Measurements from ENCODE around the gene CHST10. TPM values are rescaled to one million over a fixed set of nuclear protein-coding genes. Genes with fewer than 3 reads are reported as not detected.

Gene CHST10
- total RNA-seq, 1 experiment from 2014 or later = 29.7 TPM

- Histone ChIP-seq H4K20me1 (ENCODE audit: control insufficient read depth, insufficient read depth, insufficient read length) (no peaks in the 10 kb centered on the region), H2BK5ac (ENCODE audit: insufficient read length, low read length) (no peak overlapping the region), H3K4ac (ENCODE audit: low read depth, low read length) (no peak overlapping the region), H3K23me2 (ENCODE audit: insufficient read length, low read depth, low read length, poor library complexity, severe bottlenecking) (no peaks in the 10 kb centered on the region), H2BK15ac (ENCODE audit: low read depth, low read length) (no peak overlapping the region), H3K56ac (ENCODE audit: insufficient read length, low read depth, low read length) (no peak overlapping the region), H4K91ac (ENCODE audit: insufficient read length, low read depth, low read length) (no peak overlapping the region), H4K8ac (replicated peaks; ENCODE audit: insufficient read length, low read depth, low read length) (no peak overlapping the region), H3K27me3 (ENCODE audit: insufficient read depth, low read length) (no peaks in the 10 kb centered on the region), H3K9me3 (ENCODE audit: control insufficient read depth, low read depth, low read length) (no peaks in the 10 kb centered on the region), H3K27ac (ENCODE audit: insufficient read length, low read depth, low read length) (no peak overlapping the region), H2AK5ac (ENCODE audit: insufficient read length, low read length) (no peak overlapping the region), H3K14ac (ENCODE audit: insufficient read depth, low read length) (no peak overlapping the region), H3K79me1 (ENCODE audit: insufficient read depth, low read depth, low read length, poor library complexity, severe bottlenecking) (no peaks in the 10 kb centered on the region), H2BK120ac (ENCODE audit: low read depth, low read length, poor library complexity, severe bottlenecking) (no peak overlapping the region), H3K23ac (ENCODE audit: insufficient read length, low read depth, low read length) (no peak overlapping the region), H3K9ac (ENCODE audit: extremely low read depth, insufficient read length, low read length) (no peak overlapping the region), H3K4me1 (ENCODE audit: insufficient read depth, low read length) (no peaks in the 10 kb centered on the region; the same call in 1 of the 2 replicates), H3K79me2 (ENCODE audit: insufficient read depth, low read length) (no peaks in the 10 kb centered on the region), H2BK12ac (ENCODE audit: insufficient read length, low read depth, low read length) (no peak overlapping the region), H3K4me2 (ENCODE audit: insufficient read depth, insufficient read length, low read length) (no peak overlapping the region), H3T11ph (ENCODE audit: low read length) (no peak overlapping the region), H2BK20ac (ENCODE audit: low read depth, low read length, poor library complexity, severe bottlenecking) (no peak overlapping the region), H2AFZ (ENCODE audit: low read length) (no peak overlapping the region), H4K5ac (ENCODE audit: insufficient read length, low read depth, low read length) (no peak overlapping the region), H3K18ac (ENCODE audit: insufficient read length, low read depth, low read length) (no peak overlapping the region)
- TF ChIP-seq, protein P1, sequence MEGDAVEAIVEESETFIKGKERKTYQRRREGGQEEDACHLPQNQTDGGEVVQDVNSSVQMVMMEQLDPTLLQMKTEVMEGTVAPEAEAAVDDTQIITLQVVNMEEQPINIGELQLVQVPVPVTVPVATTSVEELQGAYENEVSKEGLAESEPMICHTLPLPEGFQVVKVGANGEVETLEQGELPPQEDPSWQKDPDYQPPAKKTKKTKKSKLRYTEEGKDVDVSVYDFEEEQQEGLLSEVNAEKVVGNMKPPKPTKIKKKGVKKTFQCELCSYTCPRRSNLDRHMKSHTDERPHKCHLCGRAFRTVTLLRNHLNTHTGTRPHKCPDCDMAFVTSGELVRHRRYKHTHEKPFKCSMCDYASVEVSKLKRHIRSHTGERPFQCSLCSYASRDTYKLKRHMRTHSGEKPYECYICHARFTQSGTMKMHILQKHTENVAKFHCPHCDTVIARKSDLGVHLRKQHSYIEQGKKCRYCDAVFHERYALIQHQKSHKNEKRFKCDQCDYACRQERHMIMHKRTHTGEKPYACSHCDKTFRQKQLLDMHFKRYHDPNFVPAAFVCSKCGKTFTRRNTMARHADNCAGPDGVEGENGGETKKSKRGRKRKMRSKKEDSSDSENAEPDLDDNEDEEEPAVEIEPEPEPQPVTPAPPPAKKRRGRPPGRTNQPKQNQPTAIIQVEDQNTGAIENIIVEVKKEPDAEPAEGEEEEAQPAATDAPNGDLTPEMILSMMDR (conservative IDR thresholded peaks at IDR 0.05) = no peak
- Mint-ChIP-seq H3K27ac (no peak overlapping the region), H3K4me1 (peaks cover 8 to 14% of the 10 kb centered on the region in 2 experiments), H3K9me3 (peaks cover 4 to 13% of the 10 kb centered on the region in 2 experiments), H3K4me3 (no peak overlapping the region), H3K36me3 (ENCODE audit: insufficient read depth in 1 of 3, low read depth in 3 of 3) (peaks cover 0 to 5% (median 5%) of the 10 kb centered on the region in 3 experiments; a peak in 4 of 7 replicates), H3K27me3 (ENCODE audit: low read depth) (peaks cover 2% of the 10 kb centered on the region; the same call in 1 of the 2 replicates)
- DNase-seq = no peak
- WGBS (ENCODE audit: extremely low coverage, insufficient read length, low lambda C conversion rate) = no CpG with 5 or more reads among the region's 18 CpGs
These were observed 8.9 kb upstream of the CHST10 start for GRCh38 chr2:100426384-100426720.
